ENCODE data around the gene PRM1. TPM values are rescaled to one million over a fixed set of nuclear protein-coding genes. Genes with fewer than 3 reads are reported as not detected.

PRM1 gene
- total and polyA plus RNA-seq, 4 donors = not detected

DNA sequence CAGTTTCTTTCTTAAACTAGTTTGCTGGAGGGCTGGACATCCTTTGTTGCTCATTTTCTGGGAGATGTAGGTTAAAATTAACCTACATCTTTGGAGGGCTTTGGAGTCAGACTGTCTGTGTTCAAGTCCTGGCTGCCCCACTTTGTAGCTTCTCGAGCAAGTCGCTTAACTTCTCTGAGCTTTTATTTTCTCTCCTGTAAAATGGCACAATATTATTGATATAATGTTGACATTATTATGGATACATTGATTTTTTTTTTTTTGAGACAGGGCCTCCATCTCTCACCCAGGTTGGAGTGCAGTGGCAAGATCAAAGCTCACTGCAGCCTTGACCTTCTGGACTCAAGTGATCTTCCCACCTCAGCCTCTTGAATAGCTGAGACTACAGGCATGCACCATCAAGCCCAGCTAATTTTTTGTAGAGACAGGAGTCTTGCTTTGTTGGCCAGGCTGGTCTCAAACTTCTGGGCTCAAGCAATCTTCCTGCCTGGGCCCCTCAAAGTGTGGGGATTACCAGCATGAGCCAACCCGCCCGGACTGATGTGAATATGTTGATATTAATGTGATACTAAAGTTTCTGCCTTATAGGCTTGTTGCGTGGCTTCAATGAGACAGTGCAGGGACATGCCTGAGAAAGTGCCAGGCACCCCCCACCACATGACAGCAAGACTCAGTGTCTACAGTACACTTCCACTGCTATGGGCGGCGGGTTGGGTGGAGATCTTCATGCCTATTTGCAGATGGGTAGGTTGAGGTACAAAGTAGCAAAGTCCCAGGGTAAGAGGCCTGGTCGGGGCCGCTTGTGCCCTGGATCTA lies 32.6 kb upstream of the PRM1 start:
- no peak overlapping the region for H3K9ac ChIP-seq (ENCODE audit: low read depth in 1 of 2, low read length in 2 of 2)
- TF ChIP-seq HNF4G (IDR thresholded peaks at IDR 0.05) = no peak
- no peak for TF ChIP-seq TAF1 (conservative IDR thresholded peaks at IDR 0.05)
- TF ChIP-seq JUND (IDR thresholded peaks at IDR 0.05) = no peak
- TF ChIP-seq ATF3 (IDR thresholded peaks at IDR 0.05) = no peak
- TF ChIP-seq RAD21 (IDR thresholded peaks at IDR 0.05) = no peak
- no peak for TF ChIP-seq FOXA2 (IDR thresholded peaks at IDR 0.05)
- no peak for TF ChIP-seq CTCF (IDR thresholded peaks at IDR 0.05; ENCODE audit: low read depth, low read length, missing input control)
- H3K9me3 ChIP-seq (ENCODE audit: control insufficient read depth in 4 of 4, low read length in 3 of 4) = no peaks in the 10 kb centered on the region
- H3K27me3 ChIP-seq (ENCODE audit: control insufficient read depth in 4 of 4, insufficient read depth in 4 of 4, low read length in 3 of 4) = no peaks in the 10 kb centered on the region
- WGBS = 97% methylated on average over 9 of the region's 9 CpGs
- H3K27ac ChIP-seq (ENCODE audit: low read depth in 1 of 2, low read length in 2 of 2) = no peak overlapping the region
- no peak for DNase-seq (ENCODE audit: low spot score)
- H3K36me3 ChIP-seq (ENCODE audit: control insufficient read depth in 4 of 4, insufficient read depth in 3 of 4, low read depth in 1 of 4, low read length in 3 of 4) = no peaks in the 10 kb centered on the region
- H3K4me3 ChIP-seq (ENCODE audit: low read depth in 1 of 3, low read length in 3 of 3) = no peak overlapping the region
- no peaks in the 10 kb centered on the region for H3K4me1 ChIP-seq (ENCODE audit: control insufficient read depth in 4 of 4, insufficient read depth in 4 of 4, low read length in 3 of 4)

DNA sequence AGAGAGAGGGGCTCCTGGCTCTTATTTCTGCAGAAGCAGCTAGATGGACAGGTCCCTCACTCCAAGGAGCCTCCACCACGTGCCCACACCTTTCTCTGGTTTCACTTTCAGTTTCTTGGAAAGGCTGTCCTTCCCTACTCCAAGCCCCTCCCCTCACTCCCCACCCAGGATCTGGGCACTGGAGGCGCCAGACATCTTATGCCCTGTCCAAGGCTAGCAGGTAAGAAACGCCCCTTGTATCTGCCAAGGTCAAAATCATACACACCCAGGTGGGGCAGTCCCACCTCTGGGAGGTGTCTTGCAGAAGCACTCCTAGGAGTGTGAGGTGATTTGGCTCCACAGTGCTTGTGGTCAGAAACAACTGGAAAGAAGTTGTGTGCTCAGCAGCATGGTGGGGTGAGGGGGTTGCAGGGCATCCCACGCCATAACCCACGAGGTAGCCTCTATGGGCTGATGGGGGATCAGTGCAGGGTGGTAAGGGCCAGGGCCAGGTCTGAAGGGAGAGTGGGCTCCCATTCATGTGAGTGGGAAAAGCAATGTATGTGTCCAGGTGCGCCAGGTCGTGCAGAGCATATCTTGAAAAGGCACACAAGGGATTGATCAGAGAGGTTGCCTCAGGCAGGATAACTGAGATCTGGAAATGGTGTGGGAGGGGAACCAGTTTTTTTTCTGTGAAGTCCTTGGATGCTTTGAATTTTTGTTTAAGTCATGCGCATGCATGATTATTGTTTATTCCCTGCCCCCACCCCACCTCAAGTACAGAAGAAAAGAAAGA lies 31.8 kb upstream of the PRM1 start:
- no peak for DNase-seq (ENCODE audit: low spot score)
- WGBS = 73% methylated on average over 8 of the region's 8 CpGs
- Histone ChIP-seq H3K36me3 (ENCODE audit: control insufficient read depth in 4 of 4, insufficient read depth in 3 of 4, low read depth in 1 of 4, low read length in 3 of 4) (no peaks in the 10 kb centered on the region), H3K4me3 (ENCODE audit: low read depth in 1 of 3, low read length in 3 of 3) (no peak overlapping the region), H3K27ac (ENCODE audit: low read depth in 1 of 2, low read length in 2 of 2) (no peak overlapping the region), H3K9me3 (ENCODE audit: control insufficient read depth in 4 of 4, low read length in 3 of 4) (no peaks in the 10 kb centered on the region), H3K27me3 (ENCODE audit: control insufficient read depth in 4 of 4, insufficient read depth in 4 of 4, low read length in 3 of 4) (no peaks in the 10 kb centered on the region), H3K9ac (ENCODE audit: low read depth in 1 of 2, low read length in 2 of 2) (no peak overlapping the region), H3K4me1 (ENCODE audit: control insufficient read depth in 4 of 4, insufficient read depth in 4 of 4, low read length in 3 of 4) (no peaks in the 10 kb centered on the region)
- TF ChIP-seq RAD21 (IDR thresholded peaks at IDR 0.05) = no peak
- no peak for TF ChIP-seq NR2F2 (IDR thresholded peaks at IDR 0.05)
- no peak for TF ChIP-seq HNF4G (IDR thresholded peaks at IDR 0.05)
- TF ChIP-seq, protein P1, sequence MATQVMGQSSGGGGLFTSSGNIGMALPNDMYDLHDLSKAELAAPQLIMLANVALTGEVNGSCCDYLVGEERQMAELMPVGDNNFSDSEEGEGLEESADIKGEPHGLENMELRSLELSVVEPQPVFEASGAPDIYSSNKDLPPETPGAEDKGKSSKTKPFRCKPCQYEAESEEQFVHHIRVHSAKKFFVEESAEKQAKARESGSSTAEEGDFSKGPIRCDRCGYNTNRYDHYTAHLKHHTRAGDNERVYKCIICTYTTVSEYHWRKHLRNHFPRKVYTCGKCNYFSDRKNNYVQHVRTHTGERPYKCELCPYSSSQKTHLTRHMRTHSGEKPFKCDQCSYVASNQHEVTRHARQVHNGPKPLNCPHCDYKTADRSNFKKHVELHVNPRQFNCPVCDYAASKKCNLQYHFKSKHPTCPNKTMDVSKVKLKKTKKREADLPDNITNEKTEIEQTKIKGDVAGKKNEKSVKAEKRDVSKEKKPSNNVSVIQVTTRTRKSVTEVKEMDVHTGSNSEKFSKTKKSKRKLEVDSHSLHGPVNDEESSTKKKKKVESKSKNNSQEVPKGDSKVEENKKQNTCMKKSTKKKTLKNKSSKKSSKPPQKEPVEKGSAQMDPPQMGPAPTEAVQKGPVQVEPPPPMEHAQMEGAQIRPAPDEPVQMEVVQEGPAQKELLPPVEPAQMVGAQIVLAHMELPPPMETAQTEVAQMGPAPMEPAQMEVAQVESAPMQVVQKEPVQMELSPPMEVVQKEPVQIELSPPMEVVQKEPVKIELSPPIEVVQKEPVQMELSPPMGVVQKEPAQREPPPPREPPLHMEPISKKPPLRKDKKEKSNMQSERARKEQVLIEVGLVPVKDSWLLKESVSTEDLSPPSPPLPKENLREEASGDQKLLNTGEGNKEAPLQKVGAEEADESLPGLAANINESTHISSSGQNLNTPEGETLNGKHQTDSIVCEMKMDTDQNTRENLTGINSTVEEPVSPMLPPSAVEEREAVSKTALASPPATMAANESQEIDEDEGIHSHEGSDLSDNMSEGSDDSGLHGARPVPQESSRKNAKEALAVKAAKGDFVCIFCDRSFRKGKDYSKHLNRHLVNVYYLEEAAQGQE (IDR thresholded peaks at IDR 0.05) = no peak
- TF ChIP-seq, protein P2, sequence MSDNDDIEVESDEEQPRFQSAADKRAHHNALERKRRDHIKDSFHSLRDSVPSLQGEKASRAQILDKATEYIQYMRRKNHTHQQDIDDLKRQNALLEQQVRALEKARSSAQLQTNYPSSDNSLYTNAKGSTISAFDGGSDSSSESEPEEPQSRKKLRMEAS (IDR thresholded peaks at IDR 0.05) = no peak
- TF ChIP-seq SP1 (IDR thresholded peaks at IDR 0.05) = no peak
- no peak for TF ChIP-seq YY1 (IDR thresholded peaks at IDR 0.05)
- no peak for TF ChIP-seq ATF3 (IDR thresholded peaks at IDR 0.05)
- TF ChIP-seq CTCF (IDR thresholded peaks at IDR 0.05; ENCODE audit: low read depth, low read length, missing input control) = no peak
- TF ChIP-seq FOXA2 (IDR thresholded peaks at IDR 0.05) = no peak
- no peak for TF ChIP-seq EGR1 (IDR thresholded peaks at IDR 0.05; ENCODE audit: low read depth in 2 of 2)
- no peak for TF ChIP-seq GABPA (IDR thresholded peaks at IDR 0.05 in 1 of 2, conservative IDR thresholded peaks at IDR 0.05 in 1 of 2)
- no peak for TF ChIP-seq FOXA1 (IDR thresholded peaks at IDR 0.05)
- TF ChIP-seq, protein P3, sequence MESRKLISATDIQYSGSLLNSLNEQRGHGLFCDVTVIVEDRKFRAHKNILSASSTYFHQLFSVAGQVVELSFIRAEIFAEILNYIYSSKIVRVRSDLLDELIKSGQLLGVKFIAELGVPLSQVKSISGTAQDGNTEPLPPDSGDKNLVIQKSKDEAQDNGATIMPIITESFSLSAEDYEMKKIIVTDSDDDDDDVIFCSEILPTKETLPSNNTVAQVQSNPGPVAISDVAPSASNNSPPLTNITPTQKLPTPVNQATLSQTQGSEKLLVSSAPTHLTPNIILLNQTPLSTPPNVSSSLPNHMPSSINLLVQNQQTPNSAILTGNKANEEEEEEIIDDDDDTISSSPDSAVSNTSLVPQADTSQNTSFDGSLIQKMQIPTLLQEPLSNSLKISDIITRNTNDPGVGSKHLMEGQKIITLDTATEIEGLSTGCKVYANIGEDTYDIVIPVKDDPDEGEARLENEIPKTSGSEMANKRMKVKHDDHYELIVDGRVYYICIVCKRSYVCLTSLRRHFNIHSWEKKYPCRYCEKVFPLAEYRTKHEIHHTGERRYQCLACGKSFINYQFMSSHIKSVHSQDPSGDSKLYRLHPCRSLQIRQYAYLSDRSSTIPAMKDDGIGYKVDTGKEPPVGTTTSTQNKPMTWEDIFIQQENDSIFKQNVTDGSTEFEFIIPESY (IDR thresholded peaks at IDR 0.05) = no peak
- TF ChIP-seq HNF4A (conservative IDR thresholded peaks at IDR 0.05) = no peak
- TF ChIP-seq RXRA (IDR thresholded peaks at IDR 0.05) = no peak
- TF ChIP-seq JUND (IDR thresholded peaks at IDR 0.05) = no peak
